H9 (cell line): Measurements from ENCODE around the gene ATP1A3. TPM values are rescaled to one million over a fixed set of nuclear protein-coding genes. Genes with fewer than 3 reads are reported as not detected.
A peak's percentile ranks its signal among the peaks of the same experiment; 100 is the strongest.
"Not testable (repeated sequence)": the region's sequence is repeated elsewhere in the genome, so short reads cannot be mapped to it uniquely, and the experiment has no call there.

Experiments
- DNase-seq: peaks from one replicate; pipeline ENCODE4 v3.0.0-alpha.2; 2017
- H2AFZ ChIP-seq: one replicate; pipeline ENCODE4 v1.6.1; 2013; ENCODE audit warnings: mild to moderate bottlenecking, low read length, control low read depth, moderate library complexity
- H2AK5ac ChIP-seq: 2 replicates; pipeline ENCODE4 v1.6.1; 2013; ENCODE audit warnings: low read length, control low read depth, mixed read lengths; ENCODE audit not compliant: insufficient read length
- H2BK120ac ChIP-seq: one replicate; pipeline ENCODE4 v1.6.1; 2013; ENCODE audit warnings: low read depth, mild to moderate bottlenecking, low read length, control low read depth, inconsistent platforms; ENCODE audit not compliant: poor library complexity, severe bottlenecking
- H2BK12ac ChIP-seq: 2 replicates; pipeline ENCODE4 v1.6.1; 2013; ENCODE audit warnings: low read length, control low read depth, mixed read lengths, low read depth; ENCODE audit not compliant: insufficient read length
- H2BK15ac ChIP-seq: 2 replicates; pipeline ENCODE4 v1.6.1; 2013; ENCODE audit warnings: low read depth, low read length, control low read depth
- H2BK20ac ChIP-seq: one replicate; pipeline ENCODE4 v1.6.1; 2013; ENCODE audit warnings: low read depth, mild to moderate bottlenecking, low read length, control low read depth, inconsistent platforms; ENCODE audit not compliant: poor library complexity, severe bottlenecking
- H2BK5ac ChIP-seq: 2 replicates; pipeline ENCODE4 v1.6.1; 2013; ENCODE audit warnings: low read length, control low read depth, mixed read lengths; ENCODE audit not compliant: insufficient read length
- H3K14ac ChIP-seq: 2 replicates; pipeline ENCODE4 v1.6.1; 2013; ENCODE audit warnings: low read length, control low read depth; ENCODE audit not compliant: insufficient read depth
- H3K18ac ChIP-seq: 2 replicates; pipeline ENCODE4 v1.6.1; 2013; ENCODE audit warnings: low read depth, mild to moderate bottlenecking, mixed read lengths, low read length, control low read depth; ENCODE audit not compliant: insufficient read length
- H3K23ac ChIP-seq: 2 replicates; pipeline ENCODE4 v1.6.1; 2013; ENCODE audit warnings: low read length, control low read depth, mixed read lengths, low read depth; ENCODE audit not compliant: insufficient read length
- H3K23me2 ChIP-seq: 2 replicates; pipeline ENCODE4 v1.6.1; 2013; ENCODE audit warnings: low read depth, mild to moderate bottlenecking, mixed read lengths, low read length, control low read depth; ENCODE audit not compliant: insufficient read length, poor library complexity, severe bottlenecking
- H3K27ac ChIP-seq: 2 replicates; pipeline ENCODE4 v1.5.1; 2013; ENCODE audit warnings: low read length, control low read depth, mixed read lengths, low read depth; ENCODE audit not compliant: insufficient read length
- H3K27me3 ChIP-seq: 2 replicates; pipeline ENCODE4 v1.6.1; 2013; ENCODE audit warnings: low read length, control low read depth, inconsistent platforms; ENCODE audit not compliant: insufficient read depth
- H3K4ac ChIP-seq: 2 replicates; pipeline ENCODE4 v1.6.1; 2013; ENCODE audit warnings: low read depth, mild to moderate bottlenecking, control low read depth, inconsistent platforms, low read length, moderate library complexity
- H3K4me1 ChIP-seq: 2 replicates; pipeline ENCODE4 v1.6.1; 2013; ENCODE audit warnings: low read length, control low read depth, inconsistent platforms; ENCODE audit not compliant: insufficient read depth
- H3K4me2 ChIP-seq: 2 replicates; pipeline ENCODE4 v1.6.1; 2013; ENCODE audit warnings: low read length, control low read depth, mixed read lengths; ENCODE audit not compliant: insufficient read length, insufficient read depth
- H3K56ac ChIP-seq: 2 replicates; pipeline ENCODE4 v1.6.1; 2013; ENCODE audit warnings: low read depth, mild to moderate bottlenecking, mixed read lengths, low read length, control low read depth; ENCODE audit not compliant: insufficient read length
- H3K79me1 ChIP-seq: 2 replicates; pipeline ENCODE4 v1.6.1; 2013; ENCODE audit warnings: low read depth, mild to moderate bottlenecking, moderate library complexity, low read length, control low read depth, inconsistent platforms; ENCODE audit not compliant: insufficient read depth, poor library complexity, severe bottlenecking
- H3K79me2 ChIP-seq: 2 replicates; pipeline ENCODE4 v1.6.1; 2013; ENCODE audit warnings: low read length, control low read depth, inconsistent platforms; ENCODE audit not compliant: insufficient read depth
- H3K9ac ChIP-seq: 2 replicates; pipeline ENCODE4 v1.6.1; 2013; ENCODE audit warnings: low read length, control low read depth, mixed read lengths; ENCODE audit not compliant: insufficient read length; ENCODE audit errors: extremely low read depth
- H3K9me3 ChIP-seq: one replicate; pipeline ENCODE4 v1.6.1; 2013; ENCODE audit warnings: low read depth, low read length, inconsistent platforms; ENCODE audit not compliant: control insufficient read depth
- H3T11ph ChIP-seq: one replicate; pipeline ENCODE4 v1.6.1; 2013; ENCODE audit warnings: mild to moderate bottlenecking, low read length, control low read depth, inconsistent platforms
- H4K20me1 ChIP-seq: one replicate; pipeline ENCODE4 v1.6.1; 2013; ENCODE audit not compliant: control insufficient read depth, insufficient read length, insufficient read depth
- H4K5ac ChIP-seq: 2 replicates; pipeline ENCODE4 v1.6.1; 2013; ENCODE audit warnings: low read depth, mild to moderate bottlenecking, mixed read lengths, low read length, control low read depth; ENCODE audit not compliant: insufficient read length
- H4K8ac ChIP-seq: replicated peaks from 2 replicates; pipeline ENCODE4 v1.6.1; 2013; ENCODE audit warnings: low read length, control low read depth, mixed read lengths, low read depth; ENCODE audit not compliant: insufficient read length
- H4K91ac ChIP-seq: 2 replicates; pipeline ENCODE4 v1.6.1; 2013; ENCODE audit warnings: low read depth, mild to moderate bottlenecking, moderate library complexity, mixed read lengths, low read length, control low read depth; ENCODE audit not compliant: insufficient read length
- H3K27ac Mint-ChIP-seq, 3 experiments: 2 replicates in 2 of 3; 3 replicates in 1 of 3; pipeline ENCODE4 v1.8.0; 2020 to 2021; ENCODE audit warnings: mixed read lengths in 3 of 3, mild to moderate bottlenecking in 1 of 3, moderate library complexity in 1 of 3
- H3K27me3 Mint-ChIP-seq: 2 replicates; pipeline ENCODE4 v1.8.0; 2021; ENCODE audit warnings: low read depth, mild to moderate bottlenecking, moderate library complexity, mixed read lengths
- H3K36me3 Mint-ChIP-seq, 3 experiments: 2 replicates in 2 of 3; 3 replicates in 1 of 3; pipeline ENCODE4 v1.8.0; 2020 to 2021; ENCODE audit warnings: low read depth in 3 of 3, mixed read lengths in 3 of 3; ENCODE audit not compliant: insufficient read depth in 1 of 3
- H3K4me1 Mint-ChIP-seq, 2 experiments: 2 replicates each; pipeline ENCODE4 v1.8.0; 2020; ENCODE audit warnings: mixed read lengths in 2 of 2
- H3K4me3 Mint-ChIP-seq, 2 experiments: 2 replicates in 1 of 2; 3 replicates in 1 of 2; pipeline ENCODE4 v1.8.0; 2020 to 2021; ENCODE audit warnings: mild to moderate bottlenecking in 2 of 2, mixed read lengths in 2 of 2, moderate library complexity in 1 of 2
- H3K9me3 Mint-ChIP-seq, 2 experiments: 2 replicates in 1 of 2; 3 replicates in 1 of 2; pipeline ENCODE4 v1.8.0; 2020; ENCODE audit warnings: mild to moderate bottlenecking in 2 of 2, mixed read lengths in 2 of 2, moderate library complexity in 1 of 2
- CTCF ChIP-seq: fragments of 200-600 bp; sonication (generic); conservative IDR thresholded peaks from 3 replicates; pipeline ENCODE4 v1.8.0; 2021; ENCODE audit warnings: antibody characterized with exemption, mild to moderate bottlenecking
- WGBS: extraction: QIAGEN DNeasy Blood & Tissue Kit; methylation state at CpG from one replicate; pipeline ENCODE4 v1.1.7; 2013; ENCODE audit warnings: missing lambda C conversion rate, low lambda C conversion rate, mixed read lengths; ENCODE audit not compliant: insufficient read length; ENCODE audit errors: extremely low coverage; 5-methylcytosine and 5-hydroxymethylcytosine counted together
- total RNA-seq: library from RNA; stranded (reverse); gene quantifications from 2 replicates; pipeline ENCODE4 v1.2.1, GENCODE V29; 2021

The ATP1A3 gene
- total RNA-seq, 1 experiment from 2014 or later = 11.6 TPM

- no peak overlapping the region for H3K27ac Mint-ChIP-seq
- H3K9ac ChIP-seq = no peak overlapping the region
- H4K5ac ChIP-seq = no peak overlapping the region
- peaks cover 0 to 2% of the 10 kb centered on the region in 2 experiments; a peak in 3 of 5 replicates for H3K9me3 Mint-ChIP-seq
- no peaks in the 10 kb centered on the region for H3K4me1 ChIP-seq
- DNase-seq = no peak
- no peak overlapping the region for H2BK5ac ChIP-seq
- no peak overlapping the region for H3K18ac ChIP-seq
- no peak overlapping the region for H3K56ac ChIP-seq
- H3K23ac ChIP-seq = no peak overlapping the region
- H4K20me1 ChIP-seq = peaks cover 1% of the 10 kb centered on the region
- H3K27me3 Mint-ChIP-seq = peaks cover 68% of the 10 kb centered on the region
- peaks cover 0 to under 1% (median 0%) of the 10 kb centered on the region in 3 experiments; a peak in 4 of 7 replicates for H3K36me3 Mint-ChIP-seq
- H3K27ac ChIP-seq = no peak overlapping the region
- H3K4me3 Mint-ChIP-seq = peak overlapping the region in 1 of 2 experiments; percentile 43; a peak in 4 of 5 replicates
- no peak overlapping the region for H3K4ac ChIP-seq
- H3K23me2 ChIP-seq = peaks cover 9% of the 10 kb centered on the region
- H3K4me1 Mint-ChIP-seq = peaks cover 21 to 40% of the 10 kb centered on the region in 2 experiments
- no CpG with 5 or more reads among the region's 13 CpGs for WGBS
- H4K8ac ChIP-seq = no peak overlapping the region
- no peak overlapping the region for H2AK5ac ChIP-seq
- H3K79me2 ChIP-seq = no peaks in the 10 kb centered on the region
- no peak overlapping the region for H3T11ph ChIP-seq
- no peak overlapping the region for H3K14ac ChIP-seq
- no peaks in the 10 kb centered on the region for H3K9me3 ChIP-seq
- no peaks in the 10 kb centered on the region for H3K79me1 ChIP-seq
- H2BK12ac ChIP-seq = no peak overlapping the region
- H2BK120ac ChIP-seq = no peak overlapping the region
- H3K27me3 ChIP-seq = peaks cover 16% of the 10 kb centered on the region; the same call in 1 of the 2 replicates
- H2AFZ ChIP-seq = no peak overlapping the region
- no peak overlapping the region for H2BK15ac ChIP-seq
- H4K91ac ChIP-seq = no peak overlapping the region
- H3K4me2 ChIP-seq = no peak overlapping the region
- no peak for TF ChIP-seq CTCF
- no peak overlapping the region for H2BK20ac ChIP-seq
Measured at GRCh38 chr19:41994521-41994971, 516 bp upstream of the ATP1A3 start.

GRCh38 chr19:41991925-41992569, 2.0 kb downstream of the ATP1A3 start:
- H2BK120ac ChIP-seq, H3K9me3 Mint-ChIP-seq, H3K23ac ChIP-seq, H3K4me2 ChIP-seq, H3K4me1 ChIP-seq, H2BK15ac ChIP-seq, H3K14ac ChIP-seq, H4K5ac ChIP-seq, H3K56ac ChIP-seq, H3K23me2 ChIP-seq, H2BK5ac ChIP-seq, H2BK20ac ChIP-seq, H3K27ac Mint-ChIP-seq, H3K18ac ChIP-seq, H3K79me1 ChIP-seq, H3K9me3 ChIP-seq, H4K20me1 ChIP-seq, DNase-seq, H2AK5ac ChIP-seq, H3K9ac ChIP-seq, H3K79me2 ChIP-seq, H3K27ac ChIP-seq, H3T11ph ChIP-seq, H4K8ac ChIP-seq, H3K36me3 Mint-ChIP-seq, H4K91ac ChIP-seq, H3K4ac ChIP-seq, H2AFZ ChIP-seq, H2BK12ac ChIP-seq: not testable (repeated sequence)
- H3K4me3 Mint-ChIP-seq = peak overlapping the region in 1 of 2 experiments; percentile 67; a peak in 3 of 5 replicates
- peaks cover 13% of the 10 kb centered on the region; the same call in 1 of the 2 replicates for H3K27me3 ChIP-seq
- H3K27me3 Mint-ChIP-seq = peaks cover 48% of the 10 kb centered on the region
- H3K4me1 Mint-ChIP-seq = peaks cover 9 to 28% of the 10 kb centered on the region in 2 experiments
- WGBS = no CpG with 5 or more reads among the region's 11 CpGs
